K562 (cell line): ENCODE data around the gene LYST. TPM values are rescaled to one million over a fixed set of nuclear protein-coding genes. Genes with fewer than 3 reads are reported as not detected.

Experiments used
- ATAC-seq: fragments of 200-7000 bp; cut with Tn5 transposase; 3 replicates; pipeline ENCODE4 v1.9.1; 2020; ENCODE audit warnings: moderate library complexity
- BruUV-seq: library from RNA; stranded (reverse); fragments of 400-500 nt; replicated peaks from 2 replicates; lab custom pipeline; 2021; lab: Mats Ljungman, UMichigan
- CTCF ChIA-PET: fragments of 300-600 bp; formaldehyde crosslinking; extraction: SDS; loops from one replicate; lab custom pipeline; 2021; ENCODE audit warnings: low intra/inter-chr PET ratio; lab: Yijun Ruan, JAX
- POLR2A ChIA-PET: fragments of 300-600, 350-650 bp; sonication (Branson Sonifier 250); formaldehyde crosslinking; extraction: SDS; loops from one replicate; lab custom pipeline; 2021; ENCODE audit warnings: antibody characterized with exemption, inconsistent platforms; lab: Yijun Ruan, JAX
- DNase-seq, 4 experiments: peaks; one replicate each; pipeline versions ENCODE4 v3.0.0 to v3.0.0-alpha.2; 2011 to 2018; ENCODE audit warnings: low spot score in 3 of 4, mixed read lengths in 3 of 4; ENCODE audit errors: extremely low read depth in 1 of 4
- FAIRE-seq: peaks from 2 replicates; lab custom pipeline; 2011; peaks lifted over from hg19 to GRCh38; lab: Jason Lieb, UNC
- H2AFZ ChIP-seq: 2 replicates; pipeline ENCODE4 v1.6.0; 2011; ENCODE audit warnings: low read depth, low read length, control low read depth, inconsistent platforms
- H3K27ac ChIP-seq: fragments of 200-600 bp; 3 replicates; pipeline ENCODE4 v1.8.0; 2011; ENCODE audit warnings: low read depth, mild to moderate bottlenecking, control low read depth, inconsistent platforms, low read length, moderate library complexity, mixed read lengths; ENCODE audit errors: extremely low read depth
- H3K27me3 ChIP-seq, 2 experiments: fragments of 300-600 bp in 1 of 2; 2 replicates in 1 of 2; 3 replicates in 1 of 2; pipeline versions ENCODE4 v1.6.0 to v1.8.0; 2011; ENCODE audit warnings: inconsistent platforms in 2 of 2, low read length in 2 of 2, mild to moderate bottlenecking in 1 of 2, mixed read lengths in 1 of 2, moderate library complexity in 1 of 2; ENCODE audit not compliant: control insufficient read depth in 2 of 2, insufficient read depth in 2 of 2
- H3K36me3 ChIP-seq: fragments of 300-600 bp; 3 replicates; pipeline ENCODE4 v1.8.0; 2011; ENCODE audit warnings: mild to moderate bottlenecking, low read length, inconsistent platforms; ENCODE audit not compliant: control insufficient read depth, insufficient read depth
- H3K4me1 ChIP-seq, 2 experiments: fragments of 200-600 bp in 1 of 2; replicated peaks in 1 of 2; 2 replicates in 1 of 2; 3 replicates in 1 of 2; pipeline versions ENCODE4 v1.5.1 to v1.8.0; 2011; ENCODE audit warnings: inconsistent platforms in 2 of 2, low read length in 2 of 2, mild to moderate bottlenecking in 1 of 2, mixed read lengths in 1 of 2, moderate library complexity in 1 of 2; ENCODE audit not compliant: control insufficient read depth in 2 of 2, insufficient read depth in 2 of 2
- H3K4me2 ChIP-seq: 2 replicates; pipeline ENCODE4 v1.6.1; 2011; ENCODE audit warnings: low read length, control low read depth, inconsistent platforms, mixed read lengths; ENCODE audit not compliant: insufficient read depth
- H3K4me3 ChIP-seq: fragments of 200-600 bp; sonication (generic), shearing (Covaris generic); 2 replicates; pipeline ENCODE4 v1.5.1; 2016; ENCODE audit warnings: control low read depth, inconsistent platforms
- H3K79me2 ChIP-seq: fragments of 200-600 bp; 3 replicates; pipeline ENCODE4 v1.8.0; 2011; ENCODE audit warnings: low read length, inconsistent platforms; ENCODE audit not compliant: control insufficient read depth, insufficient read depth
- H3K9ac ChIP-seq, 2 experiments: 2 replicates each; pipeline versions ENCODE4 v1.6.0 to v1.6.1; 2011; ENCODE audit warnings: low read depth in 2 of 2, low read length in 2 of 2, control low read depth in 1 of 2, inconsistent platforms in 1 of 2, mild to moderate bottlenecking in 1 of 2, mixed read lengths in 1 of 2; ENCODE audit not compliant: insufficient read depth in 1 of 2
- H3K9me1 ChIP-seq: one replicate; pipeline ENCODE4 v1.6.0; 2011; ENCODE audit warnings: inconsistent platforms, mild to moderate bottlenecking, low read length, moderate library complexity; ENCODE audit not compliant: control insufficient read depth, insufficient read depth
- H3K9me3 ChIP-seq: replicated peaks from 2 replicates; pipeline ENCODE4 v1.5.1; 2011; ENCODE audit warnings: low read depth, low read length, inconsistent platforms; ENCODE audit not compliant: control insufficient read depth, insufficient read depth
- H4K20me1 ChIP-seq: replicated peaks from 2 replicates; pipeline ENCODE4 v1.6.1; 2011; ENCODE audit warnings: low read length, inconsistent platforms, mixed read lengths; ENCODE audit not compliant: control insufficient read depth, insufficient read depth
- BRCA1 ChIP-seq, 2 experiments: fragments of 450-650 bp in 1 of 2; sonication (generic) in 1 of 2; formaldehyde crosslinking in 1 of 2; IDR thresholded peaks; 2 replicates each; pipeline versions ENCODE4 v1.5.0 to v1.6.1; 2017 to 2020; ENCODE audit warnings: mild to moderate bottlenecking in 1 of 2, missing genetic modification reagents in 1 of 2
- NR1H2 ChIP-seq: sonication (generic); formaldehyde crosslinking; IDR thresholded peaks from 2 replicates; pipeline ENCODE4 v1.4.0; 2020; ENCODE audit warnings: mild to moderate bottlenecking, missing genetic modification reagents
- ZNF583 ChIP-seq: fragments of 250-450 bp; sonication (Bioruptor Pico); IDR thresholded peaks from 2 replicates; pipeline ENCODE4 v1.4.0; 2020
- ZNF707 ChIP-seq: fragments of 250-450 bp; sonication (Bioruptor Pico); conservative IDR thresholded peaks from 2 replicates; pipeline ENCODE4 v1.8.0; 2022; ENCODE audit warnings: inconsistent platforms, mild to moderate bottlenecking, moderate library complexity
- WGBS: fragments of 100-300 bp; shearing (Covaris generic); methylation state at CpG from one replicate; pipeline ENCODE4 v1.1.6; 2016; ENCODE audit warnings: low coverage, mixed read lengths; ENCODE audit not compliant: insufficient coverage; ENCODE audit errors: missing lambda C conversion rate; 5-methylcytosine and 5-hydroxymethylcytosine counted together
- in situ Hi-C: fragments of 300-500 bp; cut with MboI; formaldehyde crosslinking; loops from 4 replicates; pipeline ENCODE4 v1.15.0; 2018; ENCODE audit warnings: inconsistent platforms, mixed read lengths
- intact Hi-C: fragments of 100-400 bp; cut with micrococcal nuclease; formaldehyde crosslinking; loops from 2 replicates; pipeline ENCODE4 v1.14.2; 2022
- polyA plus RNA-seq, 8 experiments: library from polyadenylated mRNA; depleted of rRNA in 4 of 8; stranded (reverse) in 5 of 8; unstranded in 3 of 8; fragments of >200 nt; fragmentation: Nextera tagmentation in 2 of 8; fragmentation: Illumina TruSeq in 1 of 8; extraction: Ambion mirVana in 2 of 8; extraction: Trizol in 1 of 8; gene quantifications; 2 replicates each; pipeline versions ENCODE4 v1.2.1 to v1.2.3, GENCODE V29; 2011 to 2014; ENCODE audit warnings: inconsistent platforms in 1 of 8, missing spikeins in 1 of 8
- total RNA-seq, 7 experiments: library from RNA; depleted of rRNA in 6 of 7; stranded (reverse); fragments of >200 nt in 6 of 7; fragmentation: Illumina TruSeq in 2 of 7; extraction: Trizol in 2 of 7; gene quantifications; 2 replicates each; pipeline versions ENCODE4 v1.2.1 to v1.2.3, GENCODE V29; 2011 to 2021; ENCODE audit warnings: low replicate concordance in 1 of 7
- TF ChIP-seq, protein P1 (sequence below), 2 experiments: fragments of 450-650 bp in 1 of 2; IDR thresholded peaks; 2 replicates each; pipeline ENCODE4 v1.6.1; 2011 to 2017; ENCODE audit warnings: low read depth in 2 of 2, antibody characterized with exemption in 1 of 2, borderline replicate concordance in 1 of 2, low read length in 1 of 2, mild to moderate bottlenecking in 1 of 2, mixed read lengths in 1 of 2; ENCODE audit not compliant: control insufficient read depth in 1 of 2

LYST gene
- total and polyA plus RNA-seq, 9 of the 15 experiments (the other 6 are each of a cell fraction or from before 2014, with no cell fraction given) = 0.73 to 2.4 (median 1.4) TPM

DNA sequence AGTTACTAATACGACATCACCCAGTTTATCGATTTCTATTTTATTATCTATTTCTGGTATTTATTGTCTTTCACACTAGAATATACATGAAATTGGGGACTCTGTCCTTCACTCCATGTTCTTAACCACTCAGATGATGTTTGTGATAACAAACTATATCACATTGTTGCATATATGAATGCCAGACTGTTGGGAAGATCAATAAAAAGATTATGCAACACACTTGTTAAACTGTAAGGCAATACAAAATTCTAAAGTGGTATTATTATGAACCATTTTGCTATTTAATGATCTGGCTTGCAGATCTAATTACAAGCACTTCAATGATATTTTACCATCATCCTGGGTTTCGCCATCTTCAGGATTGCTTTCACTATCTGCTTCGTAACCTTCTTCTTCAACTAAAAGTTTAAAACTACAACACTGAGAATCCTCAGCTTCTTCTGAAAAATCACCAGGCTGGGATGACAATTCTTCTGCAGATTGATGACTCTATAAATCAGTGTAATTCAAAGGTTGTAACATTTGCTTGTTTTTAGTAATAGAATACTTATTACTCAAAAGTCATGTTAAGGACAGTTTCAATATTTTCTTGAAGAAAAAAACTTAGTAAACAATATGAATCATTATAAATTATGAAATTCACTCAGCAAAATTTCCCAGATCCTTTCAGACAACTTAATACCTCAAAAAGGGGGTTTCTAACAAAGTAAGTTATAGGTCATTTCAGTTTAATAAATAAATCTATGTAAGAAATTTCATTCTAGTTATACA lies 63.9 kb downstream of the LYST start (continued):
- TF ChIP-seq, protein P1, sequence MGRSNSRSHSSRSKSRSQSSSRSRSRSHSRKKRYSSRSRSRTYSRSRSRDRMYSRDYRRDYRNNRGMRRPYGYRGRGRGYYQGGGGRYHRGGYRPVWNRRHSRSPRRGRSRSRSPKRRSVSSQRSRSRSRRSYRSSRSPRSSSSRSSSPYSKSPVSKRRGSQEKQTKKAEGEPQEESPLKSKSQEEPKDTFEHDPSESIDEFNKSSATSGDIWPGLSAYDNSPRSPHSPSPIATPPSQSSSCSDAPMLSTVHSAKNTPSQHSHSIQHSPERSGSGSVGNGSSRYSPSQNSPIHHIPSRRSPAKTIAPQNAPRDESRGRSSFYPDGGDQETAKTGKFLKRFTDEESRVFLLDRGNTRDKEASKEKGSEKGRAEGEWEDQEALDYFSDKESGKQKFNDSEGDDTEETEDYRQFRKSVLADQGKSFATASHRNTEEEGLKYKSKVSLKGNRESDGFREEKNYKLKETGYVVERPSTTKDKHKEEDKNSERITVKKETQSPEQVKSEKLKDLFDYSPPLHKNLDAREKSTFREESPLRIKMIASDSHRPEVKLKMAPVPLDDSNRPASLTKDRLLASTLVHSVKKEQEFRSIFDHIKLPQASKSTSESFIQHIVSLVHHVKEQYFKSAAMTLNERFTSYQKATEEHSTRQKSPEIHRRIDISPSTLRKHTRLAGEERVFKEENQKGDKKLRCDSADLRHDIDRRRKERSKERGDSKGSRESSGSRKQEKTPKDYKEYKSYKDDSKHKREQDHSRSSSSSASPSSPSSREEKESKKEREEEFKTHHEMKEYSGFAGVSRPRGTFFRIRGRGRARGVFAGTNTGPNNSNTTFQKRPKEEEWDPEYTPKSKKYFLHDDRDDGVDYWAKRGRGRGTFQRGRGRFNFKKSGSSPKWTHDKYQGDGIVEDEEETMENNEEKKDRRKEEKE (IDR thresholded peaks at IDR 0.05; ENCODE audit: borderline replicate concordance in 1 of 2, control insufficient read depth in 1 of 2, low read depth in 2 of 2, low read length in 1 of 2) = no peak

DNA sequence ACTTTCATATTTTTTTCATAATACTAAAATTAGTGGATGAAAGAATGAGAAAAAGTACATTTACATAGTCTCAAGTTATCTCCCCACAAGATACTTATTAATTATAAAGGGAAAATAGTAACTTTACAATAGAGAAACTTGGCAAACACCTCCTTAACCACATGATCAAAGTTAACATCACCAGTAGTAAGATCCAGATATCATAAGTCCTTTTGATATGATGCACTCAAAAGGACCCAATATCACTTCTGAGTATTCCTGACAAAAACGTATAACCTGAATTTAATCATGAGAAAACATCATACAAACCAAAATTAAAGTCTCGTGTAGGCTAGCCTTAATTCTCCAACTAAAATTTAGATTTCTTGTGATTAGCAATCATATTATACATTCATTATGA lies 67.4 kb downstream of the LYST start:
- TF ChIP-seq BRCA1 (IDR thresholded peaks at IDR 0.05) (no peak), BRCA1 (CRISPR knock-in tag; IDR thresholded peaks at IDR 0.05) (no peak), NR1H2 (CRISPR knock-in tag) (no peak), ZNF707 (CRISPR knock-in tag) (no peak), ZNF583 (CRISPR knock-in tag) (no peak)
- TF ChIP-seq, all 486 proteins: peak for 0

More for the DNA sequence above, 67.4 kb downstream of the LYST start:
- Histone ChIP-seq H3K36me3 (no peaks in the 10 kb centered on the region), H2AFZ (no peak overlapping the region), H3K4me2 (no peak overlapping the region), H3K27me3 (peaks cover 0 to 6% of the 10 kb centered on the region in 2 experiments; a peak in 2 of 5 replicates), H4K20me1 (no peaks in the 10 kb centered on the region), H3K4me3 (no peak overlapping the region), H3K27ac (no peak overlapping the region), H3K9me1 (no peaks in the 10 kb centered on the region), H3K4me1 (no peaks in the 10 kb centered on the region), H3K9me3 (no peaks in the 10 kb centered on the region), H3K79me2 (no peaks in the 10 kb centered on the region), H3K9ac (no peak overlapping the region)
- ChIA-PET POLR2A (no interaction called here), CTCF (no interaction called here)
- WGBS = 3% methylated on average over 2 of the region's 2 CpGs
- no peak for FAIRE-seq
- no peak for DNase-seq
- intact Hi-C loops (no loop called here), in situ Hi-C loops (loop anchor here (10.0 kb wide), 1 partner anchor 704 kb away; no protein-coding TSS in a partner anchor)
- no TSS peak for BruUV-seq
- ATAC-seq = no peak
